Neural progenitor cell (in vitro differentiated cells): ENCODE measurements around the gene CYFIP1.

Experiments
- CTCF ChIP-seq: fragments of 200-600 bp; sonication (generic); IDR thresholded peaks from 2 replicates; pipeline ENCODE4 v1.5.1; 2017; ENCODE audit warnings: antibody characterized with exemption, mild to moderate bottlenecking
- EZH2 ChIP-seq: fragments of 200-600 bp; sonication (generic); IDR thresholded peaks from 2 replicates; pipeline ENCODE4 v1.6.1; 2017; ENCODE audit warnings: antibody characterized with exemption, mild to moderate bottlenecking, moderate library complexity
- EZH2phosphoT487 ChIP-seq: fragments of 200-600 bp; sonication (generic); IDR thresholded peaks from 2 replicates; pipeline ENCODE4 v1.6.1; 2017; ENCODE audit warnings: antibody characterized with exemption

GRCh38 chr15:22973987-22974386 is 6.2 kb downstream of the CYFIP1 start:
- TF ChIP-seq CTCF (no peak), EZH2 (no peak), EZH2phosphoT487 (no peak)
